CD4-positive, alpha-beta T cell (primary cell): ENCODE results near the gene KRT79. TPM values are rescaled to one million over a fixed set of nuclear protein-coding genes. Genes with fewer than 3 reads are reported as not detected.

Experiments used
- ATAC-seq: fragments of 200-7000 bp; cut with Tn5 transposase; one replicate; pipeline ENCODE4 v1.10.0; 2022; ENCODE audit warnings: mild to moderate bottlenecking; ENCODE audit not compliant: poor library complexity
- CTCF ChIA-PET: fragments of 350-600 bp; sonication (Branson Sonifier 250); formaldehyde crosslinking; loops from one replicate; lab custom pipeline; 2021; ENCODE audit warnings: antibody characterized with exemption, inconsistent platforms; lab: Charles Lee
- POLR2A ChIA-PET: fragments of 350-600 bp; sonication (Branson Sonifier 250); formaldehyde crosslinking; loops from one replicate; lab custom pipeline; 2021; ENCODE audit warnings: antibody characterized with exemption, inconsistent platforms; lab: Charles Lee
- DNase-seq, 14 experiments: peaks; one replicate each; pipeline ENCODE4 v3.0.0-alpha.2; 2013 to 2020; ENCODE audit warnings: mixed read lengths in 2 of 14
- H3K27ac ChIP-seq, 2 donors: one replicate each; pipeline versions ENCODE4 v1.5.1 to v1.7.0; 2013; ENCODE audit warnings: low read length in 2 of 2, low read depth in 1 of 2, mild to moderate bottlenecking in 1 of 2
- H3K27me3 ChIP-seq, 2 experiments: 1 replicate in 1 of 2; 2 replicates in 1 of 2; pipeline versions ENCODE4 v1.6.1 to v1.7.0; 2013; ENCODE audit warnings: low read length in 2 of 2, control low read depth in 1 of 2, mild to moderate bottlenecking in 1 of 2, moderate library complexity in 1 of 2; ENCODE audit not compliant: insufficient read depth in 2 of 2, control insufficient read depth in 1 of 2
- H3K36me3 ChIP-seq: one replicate; pipeline ENCODE4 v1.6.1; 2013; ENCODE audit warnings: low read length, control low read depth; ENCODE audit not compliant: insufficient read depth
- H3K4me1 ChIP-seq: one replicate; pipeline ENCODE4 v1.6.1; 2013; ENCODE audit warnings: low read length, control low read depth; ENCODE audit not compliant: insufficient read depth
- H3K4me3 ChIP-seq: one replicate; pipeline ENCODE4 v1.5.1; 2013; ENCODE audit warnings: mild to moderate bottlenecking, low read length, moderate library complexity
- H3K9me3 ChIP-seq, 2 experiments: 1 replicate in 1 of 2; 2 replicates in 1 of 2; pipeline versions ENCODE4 v1.6.1 to v1.7.0; 2013; ENCODE audit warnings: low read length in 2 of 2, mild to moderate bottlenecking in 2 of 2, control low read depth in 1 of 2, moderate library complexity in 1 of 2; ENCODE audit not compliant: control insufficient read depth in 1 of 2, insufficient read depth in 1 of 2
- H3K27ac Mint-ChIP-seq: one replicate; pipeline ENCODE4 v1.8.0; 2020; ENCODE audit warnings: mixed read lengths
- H3K27me3 Mint-ChIP-seq: one replicate; pipeline ENCODE4 v1.8.0; 2021; ENCODE audit warnings: mixed read lengths
- H3K36me3 Mint-ChIP-seq: one replicate; pipeline ENCODE4 v1.8.0; 2021; ENCODE audit warnings: low read depth, mixed read lengths
- H3K4me1 Mint-ChIP-seq: one replicate; pipeline ENCODE4 v1.8.0; 2021; ENCODE audit warnings: low read depth, mixed read lengths
- H3K4me3 Mint-ChIP-seq: one replicate; pipeline ENCODE4 v1.8.0; 2020; ENCODE audit warnings: mild to moderate bottlenecking, mixed read lengths
- H3K9me3 Mint-ChIP-seq: one replicate; pipeline ENCODE4 v1.8.0; 2020; ENCODE audit warnings: mixed read lengths
- intact Hi-C, 2 experiments: fragments of 100-400 bp; cut with DNase I in 1 of 2; cut with micrococcal nuclease in 1 of 2; formaldehyde crosslinking; loops; one replicate each; pipeline versions ENCODE4 v1.15.1 to v1.9.0; 2023 to 2025; cut with DNase I, micrococcal nuclease
- total RNA-seq, 174 experiments: library from RNA in 2 of 174; stranded (reverse) in 2 of 174; gene quantifications; one replicate each; pipeline ENCODE4 v1.2.3 and lab custom pipeline; 2021 to 2026
- TF ChIP-seq, protein P1 (sequence below): fragments of 200-600 bp; IDR thresholded peaks from one replicate; pipeline ENCODE4 v1.8.0; 2022; ENCODE audit warnings: antibody characterized with exemption, mild to moderate bottlenecking

Gene KRT79
- total RNA-seq, 2 experiments from 2014 or later, result not detected

DNA sequence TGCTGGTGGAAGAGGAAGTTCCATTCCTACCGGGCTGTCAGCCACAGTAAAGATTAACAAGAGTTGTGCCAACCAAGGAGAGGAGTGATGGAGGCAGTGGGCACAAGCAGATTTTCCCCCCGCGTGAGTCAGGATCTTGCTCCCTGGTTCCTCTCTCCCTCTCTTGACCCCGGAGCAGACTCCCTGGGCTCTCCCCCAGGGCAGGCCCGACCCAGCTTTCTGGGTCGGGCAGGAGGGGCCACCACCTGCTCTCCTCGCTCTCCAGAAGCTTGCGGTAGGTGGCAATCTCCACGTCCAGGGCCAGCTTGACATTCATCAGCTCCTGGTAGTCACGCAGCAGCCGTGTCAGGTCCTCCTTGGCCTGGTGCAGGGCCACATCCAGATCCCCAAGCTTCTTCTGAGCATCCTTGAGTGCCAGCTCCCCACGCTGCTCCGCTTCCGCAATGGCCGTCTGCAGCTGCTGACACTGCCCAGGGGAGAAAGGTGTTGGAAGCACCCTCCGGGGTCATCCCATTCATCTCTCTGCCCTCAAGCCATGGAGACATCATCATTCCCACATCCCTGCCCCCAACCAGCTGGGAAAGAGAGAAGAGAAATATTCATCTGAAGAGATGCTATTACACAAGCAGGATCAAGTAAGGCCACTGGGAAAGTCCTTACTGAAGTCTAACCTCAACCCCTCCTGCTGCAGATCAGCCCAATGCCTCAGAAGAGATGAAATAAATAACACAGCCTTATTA is 11.2 kb downstream of the KRT79 start:
- no peak overlapping the region for H3K27ac Mint-ChIP-seq
- TF ChIP-seq, protein P1, sequence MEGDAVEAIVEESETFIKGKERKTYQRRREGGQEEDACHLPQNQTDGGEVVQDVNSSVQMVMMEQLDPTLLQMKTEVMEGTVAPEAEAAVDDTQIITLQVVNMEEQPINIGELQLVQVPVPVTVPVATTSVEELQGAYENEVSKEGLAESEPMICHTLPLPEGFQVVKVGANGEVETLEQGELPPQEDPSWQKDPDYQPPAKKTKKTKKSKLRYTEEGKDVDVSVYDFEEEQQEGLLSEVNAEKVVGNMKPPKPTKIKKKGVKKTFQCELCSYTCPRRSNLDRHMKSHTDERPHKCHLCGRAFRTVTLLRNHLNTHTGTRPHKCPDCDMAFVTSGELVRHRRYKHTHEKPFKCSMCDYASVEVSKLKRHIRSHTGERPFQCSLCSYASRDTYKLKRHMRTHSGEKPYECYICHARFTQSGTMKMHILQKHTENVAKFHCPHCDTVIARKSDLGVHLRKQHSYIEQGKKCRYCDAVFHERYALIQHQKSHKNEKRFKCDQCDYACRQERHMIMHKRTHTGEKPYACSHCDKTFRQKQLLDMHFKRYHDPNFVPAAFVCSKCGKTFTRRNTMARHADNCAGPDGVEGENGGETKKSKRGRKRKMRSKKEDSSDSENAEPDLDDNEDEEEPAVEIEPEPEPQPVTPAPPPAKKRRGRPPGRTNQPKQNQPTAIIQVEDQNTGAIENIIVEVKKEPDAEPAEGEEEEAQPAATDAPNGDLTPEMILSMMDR, result no peak
- H3K4me1 Mint-ChIP-seq, result peaks cover 5% of the 10 kb centered on the region
- H3K9me3 Mint-ChIP-seq, result no peaks in the 10 kb centered on the region
- H3K36me3 Mint-ChIP-seq, result no peaks in the 10 kb centered on the region
- CTCF ChIA-PET, result no interaction called here
- Histone ChIP-seq H3K9me3 (no peaks in the 10 kb centered on the region), H3K27me3 (peaks cover 0 to 3% of the 10 kb centered on the region in 2 experiments), H3K4me1 (peaks cover 5% of the 10 kb centered on the region), H3K27ac (no peak overlapping the region), H3K36me3 (no peaks in the 10 kb centered on the region), H3K4me3 (no peak overlapping the region)
- no peak for DNase-seq
- H3K27me3 Mint-ChIP-seq, result no peaks in the 10 kb centered on the region
- intact Hi-C loops, result no loop called here
- H3K4me3 Mint-ChIP-seq, result no peak overlapping the region
- no peak for ATAC-seq
- POLR2A ChIA-PET, result no interaction called here

DNA sequence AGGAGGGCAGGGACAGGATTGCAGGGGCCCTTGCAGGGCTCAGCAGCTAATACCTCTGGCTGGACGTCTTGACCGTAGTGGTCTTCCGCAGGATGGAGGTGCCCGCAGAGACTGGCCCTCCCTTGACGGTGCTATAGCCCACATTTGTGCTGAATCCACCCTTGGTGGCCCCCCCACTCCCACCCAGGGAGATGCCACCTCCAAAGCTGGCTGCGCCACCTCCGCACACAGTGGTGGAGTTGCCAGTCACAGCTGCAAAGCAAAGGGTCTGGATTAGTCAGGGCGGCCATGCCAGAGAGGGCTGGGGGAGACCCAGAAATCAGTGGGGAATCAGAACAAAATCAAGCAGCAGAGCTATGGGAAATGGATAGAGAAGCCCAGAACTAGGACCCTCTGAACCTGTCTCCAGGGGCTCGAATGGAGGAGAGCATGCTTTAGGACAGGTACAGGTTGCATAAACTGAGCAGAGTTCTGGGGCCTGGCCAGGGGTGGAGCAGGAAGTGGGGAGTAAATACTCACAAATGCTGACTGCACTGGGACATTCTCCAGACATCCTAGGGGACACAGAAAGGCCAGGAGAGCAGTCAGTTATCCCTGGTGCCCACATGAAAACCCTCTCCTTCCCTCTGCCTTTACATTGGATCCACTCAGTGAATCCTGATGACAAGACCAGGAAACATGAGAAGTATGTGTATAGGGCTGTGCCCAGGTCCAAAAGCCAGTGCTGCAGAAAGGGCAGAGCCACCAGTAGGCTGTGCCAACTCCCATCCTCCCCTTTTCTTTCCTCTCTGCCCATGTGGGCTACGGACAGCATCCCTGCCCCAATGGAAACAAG is 12.1 kb downstream of the KRT79 start:
- Histone ChIP-seq H3K4me1 (peaks cover 5% of the 10 kb centered on the region), H3K27ac (no peak overlapping the region), H3K36me3 (no peaks in the 10 kb centered on the region), H3K27me3 (peaks cover 0 to 3% of the 10 kb centered on the region in 2 experiments), H3K9me3 (no peaks in the 10 kb centered on the region), H3K4me3 (no peak overlapping the region)
- Mint-ChIP-seq H3K4me3 (no peak overlapping the region), H3K9me3 (no peaks in the 10 kb centered on the region), H3K27ac (no peak overlapping the region), H3K27me3 (no peaks in the 10 kb centered on the region), H3K36me3 (no peaks in the 10 kb centered on the region), H3K4me1 (peaks cover 13% of the 10 kb centered on the region)
- intact Hi-C loops, result no loop called here
- ChIA-PET CTCF (no interaction called here), POLR2A (no interaction called here)
- DNase-seq (no peak), ATAC-seq (no peak)
- TF ChIP-seq, protein P1, result no peak

DNA sequence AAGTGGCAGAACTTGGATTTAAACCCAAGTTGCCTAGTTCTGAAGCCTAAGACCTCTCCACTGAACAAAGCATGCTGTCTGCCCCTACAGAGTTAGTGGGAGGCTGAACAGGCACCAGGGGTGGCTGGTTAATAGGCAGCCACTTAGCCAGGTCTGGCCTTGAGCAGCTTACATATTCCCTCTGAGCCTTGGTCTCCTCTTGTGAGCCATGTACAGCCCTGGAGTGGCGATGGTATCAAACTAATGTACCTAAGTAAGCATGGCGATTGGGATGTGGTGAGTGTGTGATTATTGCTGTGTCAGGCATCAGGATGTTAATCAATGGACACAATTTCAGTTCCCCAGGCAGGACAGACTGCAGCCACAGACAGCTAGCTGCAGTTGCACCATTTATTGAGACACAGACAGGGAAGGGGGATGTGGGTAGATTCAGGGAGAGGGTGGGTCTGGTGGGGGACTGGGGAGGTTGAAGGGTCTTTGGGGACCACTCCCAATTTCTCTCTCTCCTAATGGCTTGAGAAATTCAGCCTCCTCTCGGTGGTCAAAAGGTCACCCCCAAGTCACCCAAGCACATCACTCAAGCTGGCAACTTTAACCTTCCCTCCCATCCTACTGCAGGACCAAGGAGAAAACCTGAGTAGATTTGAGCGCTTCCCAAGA is 12.9 kb downstream of the KRT79 start:
- Histone ChIP-seq H3K27me3 (peaks cover 0 to 3% of the 10 kb centered on the region in 2 experiments), H3K4me1 (peaks cover 5% of the 10 kb centered on the region), H3K27ac (no peak overlapping the region), H3K9me3 (no peaks in the 10 kb centered on the region), H3K4me3 (no peak overlapping the region), H3K36me3 (no peaks in the 10 kb centered on the region)
- H3K27me3 Mint-ChIP-seq, result no peaks in the 10 kb centered on the region
- ATAC-seq (no peak), DNase-seq (no peak)
- peaks cover 13% of the 10 kb centered on the region for H3K4me1 Mint-ChIP-seq
- intact Hi-C loops, result no loop called here
- TF ChIP-seq, protein P1, result no peak
- ChIA-PET POLR2A (no interaction called here), CTCF (no interaction called here)
- no peak overlapping the region for H3K27ac Mint-ChIP-seq
- H3K4me3 Mint-ChIP-seq, result no peak overlapping the region
- no peaks in the 10 kb centered on the region for H3K9me3 Mint-ChIP-seq
- H3K36me3 Mint-ChIP-seq, result no peaks in the 10 kb centered on the region
